Measurements from ENCODE around the gene ZBTB8B.
A peak's percentile ranks its signal among the peaks of the same experiment; 100 is the strongest.

Gene ZBTB8B

GRCh38 chr1:32500387-32501209 lies 35.7 kb downstream of the ZBTB8B start (continued):
- TF ChIP-seq PBX3 (CRISPR knock-in tag; IDR thresholded peaks at IDR 0.05) (peak; percentile 27; the same call in 1 of the 2 replicates), ZNF184 (tag by site-specific recombination; IDR thresholded peaks at IDR 0.05) (0 out of 2 replicates have a peak, but pooled peaks have one; percentile 30), ZNF341 (tag by site-specific recombination; IDR thresholded peaks at IDR 0.05; ENCODE audit: low read depth) (peak; percentile 53), YY1 (tag by site-specific recombination; IDR thresholded peaks at IDR 0.05) (peak; percentile 78; the same call in 1 of the 2 replicates), ZBTB48 (tag by site-specific recombination; IDR thresholded peaks at IDR 0.05) (peak; percentile 29; the same call in 1 of the 2 replicates), ZNF600 (tag by site-specific recombination; IDR thresholded peaks at IDR 0.05) (peak; percentile 29; the same call in 1 of the 2 replicates), IKZF3 (tag by site-specific recombination; IDR thresholded peaks at IDR 0.05) (peak; percentile 84), RBAK (tag by site-specific recombination; IDR thresholded peaks at IDR 0.05) (no peak), ZNF629 (tag by site-specific recombination; IDR thresholded peaks at IDR 0.05) (no peak), ZSCAN30 (tag by site-specific recombination; IDR thresholded peaks at IDR 0.05) (peak; percentile 73), KLF9 (tag by site-specific recombination; IDR thresholded peaks at IDR 0.05; ENCODE audit: low read depth) (peak; percentile 6; the same call in 1 of the 2 replicates), ZBTB17 (tag by site-specific recombination; IDR thresholded peaks at IDR 0.05) (0 out of 2 replicates have a peak, but pooled peaks have one; percentile 13), HOXC10 (CRISPR knock-in tag; IDR thresholded peaks at IDR 0.05) (0 out of 2 replicates have a peak, but pooled peaks have one; percentile 36), ZBTB8A (tag by site-specific recombination; IDR thresholded peaks at IDR 0.05) (peak; percentile 95), MZF1 (tag by site-specific recombination; IDR thresholded peaks at IDR 0.05; ENCODE audit: borderline replicate concordance) (0 out of 2 replicates have a peak, but pooled peaks have one; percentile 3), ZNF596 (tag by site-specific recombination; IDR thresholded peaks at IDR 0.05) (peak; percentile 50)

GRCh38 chr1:32501865-32502264 lies 37.0 kb downstream of the ZBTB8B start:
- Histone ChIP-seq H3K27ac (ENCODE audit: extremely low read depth, low read depth, low read length) (no peak overlapping the region), H3K4me3 (ENCODE audit: low read depth, low read length) (no peak overlapping the region), H3K36me3 (ENCODE audit: control insufficient read depth in 2 of 2, insufficient read depth in 1 of 2, low read length in 2 of 2) (no peaks in the 10 kb centered on the region), H3K4me1 (ENCODE audit: control insufficient read depth, insufficient read depth, low read length) (peaks cover 3% of the 10 kb centered on the region; the same call in 1 of the 2 replicates), H3K9me3 (ENCODE audit: control insufficient read depth, insufficient read depth, low read depth, low read length) (no peaks in the 10 kb centered on the region)
- ChIA-PET POLR2A (no interaction called here), CTCF (interaction anchor here (0.5 to 0.8 kb wide), 4 partner anchors 19 to 205 kb away, joined by 3 to 4 read pairs (median 3); no protein-coding TSS in a partner anchor)
- TF ChIP-seq HOXD13 (CRISPR knock-in tag; IDR thresholded peaks at IDR 0.05; ENCODE audit: borderline replicate concordance) (no peak), ZNF155 (tag by site-specific recombination; IDR thresholded peaks at IDR 0.05) (no peak), ZNF223 (tag by site-specific recombination; IDR thresholded peaks at IDR 0.05) (no peak), ZNF121 (tag by site-specific recombination; IDR thresholded peaks at IDR 0.05) (0 out of 2 replicates have a peak, but pooled peaks have one; percentile 2)

GRCh38 chr1:32503153-32503552 lies 38.3 kb downstream of the ZBTB8B start:
- ChIA-PET CTCF (interaction anchor here (0.7 to 1.1 kb wide), 3 partner anchors 9 to 124 kb away, joined by 3 read pairs; no protein-coding TSS in a partner anchor), POLR2A (interaction anchor here (0.7 kb wide), 1 partner anchor 148 kb away, joined by 3 read pairs; no protein-coding TSS in a partner anchor)
- TF ChIP-seq ZBTB17 (tag by site-specific recombination; IDR thresholded peaks at IDR 0.05) (no peak), ZFP69B (tag by site-specific recombination; IDR thresholded peaks at IDR 0.05) (no peak), ZNF394 (tag by site-specific recombination; IDR thresholded peaks at IDR 0.05; ENCODE audit: borderline replicate concordance) (no peak), ZBTB8A (tag by site-specific recombination; IDR thresholded peaks at IDR 0.05) (no peak), ZNF580 (tag by site-specific recombination; IDR thresholded peaks at IDR 0.05) (no peak), ZNF555 (tag by site-specific recombination; conservative IDR thresholded peaks at IDR 0.05) (no peak), HOXD13 (CRISPR knock-in tag; IDR thresholded peaks at IDR 0.05; ENCODE audit: borderline replicate concordance) (no peak), ZNF629 (tag by site-specific recombination; IDR thresholded peaks at IDR 0.05) (no peak), ELK4 (IDR thresholded peaks at IDR 0.05; ENCODE audit: borderline replicate concordance, low read depth, low read length) (no peak), ZNF146 (tag by site-specific recombination; IDR thresholded peaks at IDR 0.05) (no peak), ZNF341 (tag by site-specific recombination; IDR thresholded peaks at IDR 0.05; ENCODE audit: low read depth) (no peak), MYNN (tag by site-specific recombination; IDR thresholded peaks at IDR 0.05; ENCODE audit: borderline replicate concordance) (no peak), ZNF169 (tag by site-specific recombination; IDR thresholded peaks at IDR 0.05) (no peak), ZNF416 (tag by site-specific recombination; IDR thresholded peaks at IDR 0.05) (no peak)

More at GRCh38 chr1:32503153-32503552, 38.3 kb downstream of the ZBTB8B start:
- no peak overlapping the region for H3K27ac ChIP-seq (ENCODE audit: extremely low read depth, low read depth, low read length)
- peaks cover 3% of the 10 kb centered on the region; the same call in 1 of the 2 replicates for H3K4me1 ChIP-seq (ENCODE audit: control insufficient read depth, insufficient read depth, low read length)
- no peaks in the 10 kb centered on the region for H3K9me3 ChIP-seq (ENCODE audit: control insufficient read depth, insufficient read depth, low read depth, low read length)
- H3K36me3 ChIP-seq (ENCODE audit: control insufficient read depth in 2 of 2, insufficient read depth in 1 of 2, low read length in 2 of 2): no peaks in the 10 kb centered on the region
- H3K4me3 ChIP-seq (ENCODE audit: low read depth, low read length): no peak overlapping the region

Data from HEK293 (cell line).